ENCODE results near the gene VMAC. TPM values are rescaled to one million over a fixed set of nuclear protein-coding genes. Genes with fewer than 3 reads are reported as not detected.
"Not testable (repeated sequence)": the region's sequence is repeated elsewhere in the genome, so short reads cannot be mapped to it uniquely, and the experiment has no call there.

VMAC gene, protein sequence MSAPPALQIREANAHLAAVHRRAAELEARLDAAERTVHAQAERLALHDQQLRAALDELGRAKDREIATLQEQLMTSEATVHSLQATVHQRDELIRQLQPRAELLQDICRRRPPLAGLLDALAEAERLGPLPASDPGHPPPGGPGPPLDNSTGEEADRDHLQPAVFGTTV
- 7.5 TPM for total RNA-seq (ENCODE audit: unreplicated experiment)
- long read RNA-seq, partial matches to known transcripts, result 0 of 2 reads
- long read RNA-seq, other reads (novel, unspliced or antisense), result 0 of 2 reads

DNA sequence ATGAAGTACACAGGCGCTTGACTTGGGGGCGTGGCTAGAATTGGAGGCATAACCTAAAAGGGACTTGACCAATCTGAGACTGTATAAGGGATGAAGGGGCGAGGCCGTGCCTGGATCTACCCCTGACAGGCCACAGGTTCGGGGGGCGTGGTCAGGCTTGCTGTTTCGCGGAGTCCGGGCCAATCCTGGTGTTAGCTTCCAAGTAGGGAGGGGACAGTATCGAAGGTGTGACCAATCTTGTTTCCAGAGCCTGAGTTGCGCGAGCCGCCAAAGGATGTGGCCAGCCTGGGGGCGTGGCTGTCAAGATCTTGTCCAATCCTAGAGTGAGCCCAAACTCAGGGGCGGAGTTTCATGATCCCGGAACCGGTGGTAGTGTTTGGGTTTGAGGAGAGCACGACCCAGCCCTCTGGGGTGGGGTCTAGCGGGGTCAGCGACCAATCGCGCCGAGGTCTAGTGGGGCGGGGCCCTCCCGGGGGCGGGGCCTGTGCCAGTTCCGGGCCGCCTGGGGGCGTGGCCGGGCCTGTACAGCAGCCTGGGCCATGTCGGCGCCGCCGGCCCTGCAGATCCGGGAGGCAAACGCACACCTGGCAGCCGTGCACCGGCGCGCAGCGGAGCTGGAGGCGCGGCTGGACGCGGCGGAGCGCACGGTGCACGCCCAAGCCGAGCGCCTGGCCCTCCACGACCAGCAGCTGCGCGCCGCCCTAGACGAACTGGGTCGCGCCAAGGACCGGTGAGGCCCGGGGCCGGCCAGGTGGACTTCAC, at the start of gene VMAC:
TSS of gene VMAC (plus strand) at position 521 of the 762 bp plus-strand sequence. CDS start at position 540, 19 bp downstream.
- peak; percentile 100 for DNase-seq
- H3K4me3 Mint-ChIP-seq (ENCODE audit: unreplicated experiment), result peak within 1 kb of the TSS; percentile 98
- peaks cover 10% of the 10 kb centered on the region for H3K9me3 Mint-ChIP-seq (ENCODE audit: unreplicated experiment)
- H3K36me3 Mint-ChIP-seq (ENCODE audit: unreplicated experiment), result no peaks in the 10 kb centered on the region
- peak within 1 kb of the TSS; percentile 95 for H3K27ac Mint-ChIP-seq (ENCODE audit: unreplicated experiment)
- TF ChIP-seq, protein P1, sequence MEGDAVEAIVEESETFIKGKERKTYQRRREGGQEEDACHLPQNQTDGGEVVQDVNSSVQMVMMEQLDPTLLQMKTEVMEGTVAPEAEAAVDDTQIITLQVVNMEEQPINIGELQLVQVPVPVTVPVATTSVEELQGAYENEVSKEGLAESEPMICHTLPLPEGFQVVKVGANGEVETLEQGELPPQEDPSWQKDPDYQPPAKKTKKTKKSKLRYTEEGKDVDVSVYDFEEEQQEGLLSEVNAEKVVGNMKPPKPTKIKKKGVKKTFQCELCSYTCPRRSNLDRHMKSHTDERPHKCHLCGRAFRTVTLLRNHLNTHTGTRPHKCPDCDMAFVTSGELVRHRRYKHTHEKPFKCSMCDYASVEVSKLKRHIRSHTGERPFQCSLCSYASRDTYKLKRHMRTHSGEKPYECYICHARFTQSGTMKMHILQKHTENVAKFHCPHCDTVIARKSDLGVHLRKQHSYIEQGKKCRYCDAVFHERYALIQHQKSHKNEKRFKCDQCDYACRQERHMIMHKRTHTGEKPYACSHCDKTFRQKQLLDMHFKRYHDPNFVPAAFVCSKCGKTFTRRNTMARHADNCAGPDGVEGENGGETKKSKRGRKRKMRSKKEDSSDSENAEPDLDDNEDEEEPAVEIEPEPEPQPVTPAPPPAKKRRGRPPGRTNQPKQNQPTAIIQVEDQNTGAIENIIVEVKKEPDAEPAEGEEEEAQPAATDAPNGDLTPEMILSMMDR (IDR thresholded peaks at IDR 0.05; ENCODE audit: partially characterized antibody, unreplicated experiment), result no peak
- peaks cover 16% of the 10 kb centered on the region for H3K27me3 Mint-ChIP-seq (ENCODE audit: unreplicated experiment)
- peaks cover 8% of the 10 kb centered on the region for H3K4me1 Mint-ChIP-seq (ENCODE audit: low read depth, unreplicated experiment)

GRCh38 chr19:5855151-5855550, 49.5 kb upstream of the VMAC start:
- not testable (repeated sequence) for DNase-seq; H3K36me3 Mint-ChIP-seq (ENCODE audit: unreplicated experiment); H3K4me3 Mint-ChIP-seq (ENCODE audit: unreplicated experiment); H3K4me1 Mint-ChIP-seq (ENCODE audit: low read depth, unreplicated experiment); H3K9me3 Mint-ChIP-seq (ENCODE audit: unreplicated experiment); H3K27me3 Mint-ChIP-seq (ENCODE audit: unreplicated experiment); H3K27ac Mint-ChIP-seq (ENCODE audit: unreplicated experiment)

DNA sequence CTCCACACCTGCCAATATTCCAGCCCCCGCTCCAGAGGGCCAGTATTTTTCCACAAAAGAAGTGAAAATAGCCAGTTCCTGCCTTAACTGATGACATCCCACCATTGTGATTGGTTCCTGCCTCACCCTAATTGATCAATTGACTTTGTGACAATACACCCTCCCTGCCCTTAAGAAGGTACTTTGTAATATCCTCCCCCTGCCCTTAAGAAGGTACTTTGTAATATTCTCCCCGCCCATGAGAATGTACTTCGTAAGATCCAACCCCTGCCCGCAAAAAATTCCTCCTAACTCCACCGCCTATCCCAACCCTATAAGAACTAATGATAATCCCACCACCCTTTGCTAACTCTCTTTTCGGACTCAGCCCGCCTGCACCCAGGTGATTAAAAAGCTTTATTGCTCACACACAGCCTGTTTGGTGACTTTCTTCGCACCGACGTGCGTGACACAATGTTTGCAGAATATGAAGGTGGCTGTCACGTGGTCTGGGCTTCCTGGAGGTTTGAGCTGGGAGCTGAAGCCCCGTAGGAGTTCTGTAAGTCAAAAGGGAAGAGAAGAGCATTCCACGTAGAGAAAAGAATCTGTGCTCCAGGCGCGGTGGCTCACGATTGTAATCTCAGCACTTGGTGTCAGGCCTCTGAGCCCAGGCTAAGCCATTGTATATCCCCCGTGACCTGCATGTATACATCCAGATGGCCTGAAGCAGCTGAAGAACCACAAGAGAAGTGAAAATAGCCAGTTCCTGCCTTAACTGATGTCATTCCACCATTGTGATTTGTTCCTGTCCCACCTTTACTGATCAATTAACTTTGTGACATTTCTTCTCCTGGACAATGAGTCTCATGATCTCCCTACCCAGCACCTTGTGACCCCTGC, 47.2 kb upstream of the VMAC start:
- H3K27ac Mint-ChIP-seq (ENCODE audit: unreplicated experiment), result no peak overlapping the region
- TF ChIP-seq, protein P1 (IDR thresholded peaks at IDR 0.05; ENCODE audit: partially characterized antibody, unreplicated experiment), result no peak
- H3K27me3 Mint-ChIP-seq (ENCODE audit: unreplicated experiment), result peaks cover 4% of the 10 kb centered on the region
- DNase-seq, result no peak
- H3K9me3 Mint-ChIP-seq (ENCODE audit: unreplicated experiment), result no peaks in the 10 kb centered on the region
- no peaks in the 10 kb centered on the region for H3K4me1 Mint-ChIP-seq (ENCODE audit: low read depth, unreplicated experiment)
- no peaks in the 10 kb centered on the region for H3K36me3 Mint-ChIP-seq (ENCODE audit: unreplicated experiment)
- H3K4me3 Mint-ChIP-seq (ENCODE audit: unreplicated experiment), result no peak overlapping the region

GRCh38 chr19:5863030-5863665, 41.5 kb upstream of the VMAC start:
- no peak overlapping the region for H3K27ac Mint-ChIP-seq (ENCODE audit: unreplicated experiment)
- peaks cover 4% of the 10 kb centered on the region for H3K9me3 Mint-ChIP-seq (ENCODE audit: unreplicated experiment)
- H3K36me3 Mint-ChIP-seq (ENCODE audit: unreplicated experiment), result no peaks in the 10 kb centered on the region
- H3K4me3 Mint-ChIP-seq (ENCODE audit: unreplicated experiment), result no peak overlapping the region
- H3K27me3 Mint-ChIP-seq (ENCODE audit: unreplicated experiment), result peaks cover 12% of the 10 kb centered on the region
- TF ChIP-seq, protein P1 (IDR thresholded peaks at IDR 0.05; ENCODE audit: partially characterized antibody, unreplicated experiment), result no peak
- H3K4me1 Mint-ChIP-seq (ENCODE audit: low read depth, unreplicated experiment), result no peaks in the 10 kb centered on the region
- DNase-seq, result no peak

All from glutamatergic neuron (in vitro differentiated cells).